Adrenal gland (tissue), 5 donors: Measurements from ENCODE around the gene CAMK2D.
A peak's percentile ranks its signal among the peaks of the same experiment; 100 is the strongest.

Source experiments
- CTCF ChIP-seq, 6 experiments: fragments of 450-650 bp in 4 of 6; fragments of 200-600 bp in 2 of 6; sonication (generic) in 1 of 6; IDR thresholded peaks; 1 replicate in 5 of 6; 2 replicates in 1 of 6; pipeline versions ENCODE4 v1.5.1 to v1.8.0; 2016 to 2021; ENCODE audit warnings: antibody characterized with exemption in 6 of 6, mild to moderate bottlenecking in 2 of 6, moderate library complexity in 1 of 6
- POLR2A ChIP-seq, 2 donors: fragments of 450-650 bp; IDR thresholded peaks; one replicate each; pipeline ENCODE4 v1.6.1; 2017; ENCODE audit warnings: antibody characterized with exemption in 2 of 2, mild to moderate bottlenecking in 2 of 2, moderate library complexity in 1 of 2
- donor health status: DM: no; HTN: no; CAD: no.

- TF ChIP-seq CTCF (IDR thresholded peaks at IDR 0.05), result peak in 2 of 6 experiments; percentile 17 to 38
- peak; percentile 97 to 99 for TF ChIP-seq POLR2A (IDR thresholded peaks at IDR 0.05)
These were observed 869 bp upstream of the CAMK2D start for GRCh38 chr4:113762186-113763028.
